GM23338 (cell line): ENCODE data around the gene THSD4. TPM values are rescaled to one million over a fixed set of nuclear protein-coding genes. Genes with fewer than 3 reads are reported as not detected.

ENCODE experiments used
- ATAC-seq: fragments of 200-7000 bp; cut with Tn5 transposase; 3 replicates; pipeline ENCODE4 v1.9.1; 2020
- DNase-seq: peaks from one replicate; pipeline ENCODE4 v3.0.0-alpha.2; 2015; ENCODE audit warnings: low spot score
- H2AFZ ChIP-seq: fragments of 200-600 bp; sonication (generic); 2 replicates; pipeline ENCODE4 v1.8.0; 2016; ENCODE audit warnings: antibody characterized with exemption, mild to moderate bottlenecking, moderate library complexity
- H3F3A ChIP-seq: fragments of 200-600 bp; sonication (generic); replicated peaks from 2 replicates; pipeline ENCODE4 v1.8.0; 2017; ENCODE audit warnings: antibody characterized with exemption, mixed run types, low read depth
- H3K27ac ChIP-seq: fragments of 200-600 bp; sonication (generic); 2 replicates; pipeline ENCODE4 v1.6.1; 2016; ENCODE audit warnings: low read depth
- H3K27me3 ChIP-seq: fragments of 200-600 bp; sonication (generic); 2 replicates; pipeline ENCODE4 v1.8.0; 2016; ENCODE audit warnings: mild to moderate bottlenecking, mixed run types, moderate library complexity; ENCODE audit not compliant: insufficient read depth
- H3K36me3 ChIP-seq: fragments of 200-600 bp; sonication (generic); 2 replicates; pipeline ENCODE4 v1.8.0; 2016; ENCODE audit warnings: mild to moderate bottlenecking; ENCODE audit not compliant: insufficient read depth
- H3K4me1 ChIP-seq: fragments of 200-600 bp; sonication (generic); 2 replicates; pipeline ENCODE4 v1.8.0; 2016; ENCODE audit warnings: mild to moderate bottlenecking, moderate library complexity; ENCODE audit not compliant: insufficient read depth
- H3K4me2 ChIP-seq: fragments of 200-600 bp; sonication (generic); 2 replicates; pipeline ENCODE4 v1.7.1; 2017; ENCODE audit warnings: mixed run types
- H3K4me3 ChIP-seq: fragments of 200-600 bp; sonication (generic); 2 replicates; pipeline ENCODE4 v1.6.1; 2016; ENCODE audit warnings: mixed run types
- H3K79me2 ChIP-seq: fragments of 200-600 bp; sonication (generic); replicated peaks from 2 replicates; pipeline ENCODE4 v1.8.0; 2017; ENCODE audit warnings: mild to moderate bottlenecking; ENCODE audit not compliant: insufficient read depth
- H3K9me2 ChIP-seq: fragments of 200-600 bp; sonication (generic); 2 replicates; pipeline ENCODE4 v1.8.0; 2017; ENCODE audit not compliant: insufficient read depth
- H4K20me1 ChIP-seq: fragments of 200-600 bp; sonication (generic); replicated peaks from 2 replicates; pipeline ENCODE4 v1.8.0; 2017; ENCODE audit warnings: mild to moderate bottlenecking; ENCODE audit not compliant: insufficient read depth
- H3K27ac Mint-ChIP-seq: 2 replicates; pipeline ENCODE4 v1.8.0; 2020; ENCODE audit warnings: inconsistent platforms, mild to moderate bottlenecking, moderate library complexity, mixed read lengths
- H3K27me3 Mint-ChIP-seq: 3 replicates; pipeline ENCODE4 v1.8.0; 2022; ENCODE audit warnings: low read depth, mild to moderate bottlenecking, moderate library complexity, mixed read lengths, inconsistent platforms; ENCODE audit not compliant: insufficient read depth, poor library complexity
- H3K36me3 Mint-ChIP-seq: 3 replicates; pipeline ENCODE4 v1.8.0; 2021; ENCODE audit warnings: low read depth, mild to moderate bottlenecking, inconsistent platforms, moderate library complexity, mixed read lengths
- H3K4me1 Mint-ChIP-seq: 3 replicates; pipeline ENCODE4 v1.8.0; 2020; ENCODE audit warnings: mild to moderate bottlenecking, inconsistent platforms, mixed read lengths
- H3K4me3 Mint-ChIP-seq: 3 replicates; pipeline ENCODE4 v1.8.0; 2021; ENCODE audit warnings: moderate library complexity, mild to moderate bottlenecking, inconsistent platforms, mixed read lengths
- H3K9me3 Mint-ChIP-seq: 3 replicates; pipeline ENCODE4 v1.8.0; 2020; ENCODE audit warnings: moderate library complexity, mild to moderate bottlenecking, inconsistent platforms, mixed read lengths
- polyA plus RNA-seq: library from polyadenylated mRNA; unstranded; fragments of >200 nt; fragmentation: Nextera tagmentation; extraction: Ambion mirVana; gene quantifications from 2 replicates; pipeline ENCODE4 v1.2.1, GENCODE V29; 2016
- total RNA-seq: library from RNA; depleted of rRNA; stranded (reverse); fragments of >200 nt; shearing (Covaris generic); gene quantifications from 2 replicates; pipeline ENCODE4 v1.2.3, GENCODE V29; 2014
- TF ChIP-seq, protein P1 (sequence below): fragments of 250-450 bp; sonication (Bioruptor Pico); IDR thresholded peaks from 2 replicates; pipeline ENCODE4 v1.5.0; 2020; ENCODE audit warnings: mild to moderate bottlenecking, moderate library complexity

THSD4 gene
- total and polyA plus RNA-seq, 2 experiments from 2014 or later: 2.0 to 7.4 TPM

DNA sequence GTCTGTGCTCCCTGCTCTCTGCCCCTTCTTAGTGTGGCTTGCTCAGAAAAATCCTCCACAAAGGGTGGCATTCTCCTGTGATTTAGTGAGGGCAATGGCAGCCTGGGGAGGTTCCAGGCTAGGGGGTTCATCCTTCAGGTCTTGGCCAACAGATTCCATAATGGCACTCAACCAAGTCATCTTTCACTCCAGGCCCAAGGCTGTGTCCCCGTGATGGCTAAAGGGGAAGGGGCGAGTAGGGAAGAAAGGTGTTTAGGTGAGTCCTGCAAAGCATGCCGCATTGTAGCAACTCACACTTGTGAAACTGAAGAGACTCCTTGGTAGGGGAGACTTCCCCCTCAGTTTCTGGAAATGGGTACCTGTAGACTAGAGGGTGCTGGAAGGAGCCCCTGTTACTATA is 105.6 kb downstream of the THSD4 start (continued):
- TF ChIP-seq, protein P1, sequence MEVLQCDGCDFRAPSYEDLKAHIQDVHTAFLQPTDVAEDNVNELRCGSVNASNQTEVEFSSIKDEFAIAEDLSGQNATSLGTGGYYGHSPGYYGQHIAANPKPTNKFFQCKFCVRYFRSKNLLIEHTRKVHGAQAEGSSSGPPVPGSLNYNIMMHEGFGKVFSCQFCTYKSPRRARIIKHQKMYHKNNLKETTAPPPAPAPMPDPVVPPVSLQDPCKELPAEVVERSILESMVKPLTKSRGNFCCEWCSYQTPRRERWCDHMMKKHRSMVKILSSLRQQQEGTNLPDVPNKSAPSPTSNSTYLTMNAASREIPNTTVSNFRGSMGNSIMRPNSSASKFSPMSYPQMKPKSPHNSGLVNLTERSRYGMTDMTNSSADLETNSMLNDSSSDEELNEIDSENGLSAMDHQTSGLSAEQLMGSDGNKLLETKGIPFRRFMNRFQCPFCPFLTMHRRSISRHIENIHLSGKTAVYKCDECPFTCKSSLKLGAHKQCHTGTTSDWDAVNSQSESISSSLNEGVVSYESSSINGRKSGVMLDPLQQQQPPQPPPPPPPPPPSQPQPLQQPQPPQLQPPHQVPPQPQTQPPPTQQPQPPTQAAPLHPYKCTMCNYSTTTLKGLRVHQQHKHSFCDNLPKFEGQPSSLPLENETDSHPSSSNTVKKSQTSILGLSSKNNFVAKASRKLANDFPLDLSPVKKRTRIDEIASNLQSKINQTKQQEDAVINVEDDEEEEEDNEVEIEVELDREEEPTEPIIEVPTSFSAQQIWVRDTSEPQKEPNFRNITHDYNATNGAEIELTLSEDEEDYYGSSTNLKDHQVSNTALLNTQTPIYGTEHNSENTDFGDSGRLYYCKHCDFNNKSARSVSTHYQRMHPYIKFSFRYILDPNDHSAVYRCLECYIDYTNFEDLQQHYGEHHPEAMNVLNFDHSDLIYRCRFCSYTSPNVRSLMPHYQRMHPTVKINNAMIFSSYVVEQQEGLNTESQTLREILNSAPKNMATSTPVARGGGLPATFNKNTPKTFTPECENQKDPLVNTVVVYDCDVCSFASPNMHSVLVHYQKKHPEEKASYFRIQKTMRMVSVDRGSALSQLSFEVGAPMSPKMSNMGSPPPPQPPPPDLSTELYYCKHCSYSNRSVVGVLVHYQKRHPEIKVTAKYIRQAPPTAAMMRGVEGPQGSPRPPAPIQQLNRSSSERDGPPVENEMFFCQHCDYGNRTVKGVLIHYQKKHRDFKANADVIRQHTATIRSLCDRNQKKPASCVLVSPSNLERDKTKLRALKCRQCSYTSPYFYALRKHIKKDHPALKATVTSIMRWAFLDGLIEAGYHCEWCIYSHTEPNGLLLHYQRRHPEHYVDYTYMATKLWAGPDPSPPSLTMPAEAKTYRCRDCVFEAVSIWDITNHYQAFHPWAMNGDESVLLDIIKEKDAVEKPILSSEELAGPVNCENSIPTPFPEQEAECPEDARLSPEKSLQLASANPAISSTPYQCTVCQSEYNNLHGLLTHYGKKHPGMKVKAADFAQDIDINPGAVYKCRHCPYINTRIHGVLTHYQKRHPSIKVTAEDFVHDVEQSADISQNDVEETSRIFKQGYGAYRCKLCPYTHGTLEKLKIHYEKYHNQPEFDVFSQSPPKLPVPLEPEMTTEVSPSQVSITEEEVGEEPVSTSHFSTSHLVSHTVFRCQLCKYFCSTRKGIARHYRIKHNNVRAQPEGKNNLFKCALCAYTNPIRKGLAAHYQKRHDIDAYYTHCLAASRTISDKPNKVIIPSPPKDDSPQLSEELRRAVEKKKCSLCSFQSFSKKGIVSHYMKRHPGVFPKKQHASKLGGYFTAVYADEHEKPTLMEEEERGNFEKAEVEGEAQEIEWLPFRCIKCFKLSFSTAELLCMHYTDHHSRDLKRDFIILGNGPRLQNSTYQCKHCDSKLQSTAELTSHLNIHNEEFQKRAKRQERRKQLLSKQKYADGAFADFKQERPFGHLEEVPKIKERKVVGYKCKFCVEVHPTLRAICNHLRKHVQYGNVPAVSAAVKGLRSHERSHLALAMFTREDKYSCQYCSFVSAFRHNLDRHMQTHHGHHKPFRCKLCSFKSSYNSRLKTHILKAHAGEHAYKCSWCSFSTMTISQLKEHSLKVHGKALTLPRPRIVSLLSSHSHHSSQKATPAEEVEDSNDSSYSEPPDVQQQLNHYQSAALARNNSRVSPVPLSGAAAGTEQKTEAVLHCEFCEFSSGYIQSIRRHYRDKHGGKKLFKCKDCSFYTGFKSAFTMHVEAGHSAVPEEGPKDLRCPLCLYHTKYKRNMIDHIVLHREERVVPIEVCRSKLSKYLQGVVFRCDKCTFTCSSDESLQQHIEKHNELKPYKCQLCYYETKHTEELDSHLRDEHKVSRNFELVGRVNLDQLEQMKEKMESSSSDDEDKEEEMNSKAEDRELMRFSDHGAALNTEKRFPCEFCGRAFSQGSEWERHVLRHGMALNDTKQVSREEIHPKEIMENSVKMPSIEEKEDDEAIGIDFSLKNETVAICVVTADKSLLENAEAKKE: no peak

DNA sequence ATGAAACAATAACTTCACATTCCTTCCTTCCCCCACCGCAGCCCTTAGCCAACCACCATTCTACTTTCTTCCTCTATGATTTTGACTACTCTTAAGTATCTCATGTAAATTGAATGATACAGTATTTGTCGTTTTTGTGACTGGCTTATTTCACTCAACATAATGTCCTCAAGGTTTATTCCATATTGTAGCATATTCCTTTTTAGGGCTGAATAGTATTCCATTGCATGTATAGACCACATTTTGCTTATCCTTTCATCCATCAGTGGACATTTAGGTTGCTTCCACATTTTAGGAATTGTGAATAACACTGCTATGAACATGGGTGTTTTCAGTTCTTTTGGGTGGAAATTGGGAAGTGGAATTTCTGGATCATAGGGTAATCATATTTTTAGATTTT is 106.1 kb downstream of the THSD4 start:
- Histone ChIP-seq H3F3A (no peaks in the 10 kb centered on the region), H3K27ac (no peak overlapping the region), H3K9me2 (no peaks in the 10 kb centered on the region), H3K27me3 (0 out of 2 replicates have a peak, but pooled peaks cover under 1% of the 10 kb centered on the region), H3K79me2 (no peaks in the 10 kb centered on the region), H2AFZ (no peak overlapping the region), H3K36me3 (no peaks in the 10 kb centered on the region), H4K20me1 (no peaks in the 10 kb centered on the region), H3K4me3 (no peak overlapping the region), H3K4me1 (peaks cover under 1% of the 10 kb centered on the region; the same call in 1 of the 2 replicates), H3K4me2 (no peak overlapping the region)
- no peak overlapping the region for H3K27ac Mint-ChIP-seq
- H3K27me3 Mint-ChIP-seq: peaks cover 2% of the 10 kb centered on the region
- no peak overlapping the region for H3K4me3 Mint-ChIP-seq
- ATAC-seq (no peak), DNase-seq (no peak)
- H3K36me3 Mint-ChIP-seq: peaks cover 5% of the 10 kb centered on the region; the same call in 2 of the 3 replicates
- no peaks in the 10 kb centered on the region; the same call in 2 of the 3 replicates for H3K9me3 Mint-ChIP-seq
- H3K4me1 Mint-ChIP-seq: peaks cover 14% of the 10 kb centered on the region
- TF ChIP-seq, protein P1: no peak
